HG03039 (cell line): Measurements from ENCODE around the gene LRRK1.
"Not testable (repeated sequence)": the region's sequence is repeated elsewhere in the genome, so short reads cannot be mapped to it uniquely, and the experiment has no call there.

ENCODE experiments used
- ATAC-seq: cut with Tn5 transposase; IDR thresholded peaks from one replicate; pipeline ENCODE4 v1.9.1; 2021; ENCODE audit warnings: mild to moderate bottlenecking, moderate library complexity; ENCODE audit not compliant: unreplicated experiment

LRRK1 gene

GRCh38 chr15:101088788-101089578, 169.8 kb downstream of the LRRK1 start:
- ATAC-seq: peak; percentile 60

DNA sequence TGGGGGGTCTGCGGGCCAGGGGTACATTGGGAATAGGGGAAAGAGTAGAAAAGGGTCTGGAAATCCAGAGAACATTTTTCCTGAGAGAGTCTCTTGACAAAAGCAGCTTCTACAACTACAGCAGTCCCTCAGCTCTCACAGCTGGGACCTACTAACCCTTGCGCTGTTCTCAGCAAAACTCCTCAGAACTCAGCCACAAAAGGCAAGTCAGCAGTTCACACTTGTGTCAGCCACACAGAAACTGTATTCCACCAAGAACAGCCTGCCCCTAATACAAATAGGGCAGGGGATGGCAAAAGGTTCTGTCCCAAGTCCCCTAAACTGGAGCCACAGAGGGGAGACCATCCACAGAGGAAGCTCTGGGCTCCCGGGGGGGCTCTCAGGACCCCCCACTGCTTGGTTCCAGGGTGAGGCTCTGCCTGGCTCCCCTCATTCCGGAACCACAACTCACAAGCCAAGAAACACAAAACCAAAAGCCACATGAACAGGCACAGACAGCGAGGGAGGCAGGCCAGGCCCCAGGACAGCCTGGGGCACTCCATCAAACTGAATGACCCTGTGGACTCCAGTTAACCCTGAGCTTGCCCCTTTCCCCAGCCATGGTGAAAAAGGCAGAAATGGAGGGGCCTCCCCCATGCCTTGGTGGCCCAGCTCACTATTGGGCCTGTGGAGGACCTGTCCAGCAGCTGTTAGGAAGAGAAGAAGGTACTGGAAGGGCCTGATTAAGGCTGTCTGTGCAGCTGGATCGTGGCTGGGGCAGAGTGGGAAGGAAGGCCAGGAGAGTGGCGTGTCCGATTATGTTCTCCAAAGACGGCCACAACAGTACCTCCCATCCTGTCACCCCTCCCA, 170.6 kb downstream of the LRRK1 start:
- no peak for ATAC-seq

- ATAC-seq: no peak
These were observed 171.3 kb downstream of the LRRK1 start for GRCh38 chr15:101090428-101090790.

DNA sequence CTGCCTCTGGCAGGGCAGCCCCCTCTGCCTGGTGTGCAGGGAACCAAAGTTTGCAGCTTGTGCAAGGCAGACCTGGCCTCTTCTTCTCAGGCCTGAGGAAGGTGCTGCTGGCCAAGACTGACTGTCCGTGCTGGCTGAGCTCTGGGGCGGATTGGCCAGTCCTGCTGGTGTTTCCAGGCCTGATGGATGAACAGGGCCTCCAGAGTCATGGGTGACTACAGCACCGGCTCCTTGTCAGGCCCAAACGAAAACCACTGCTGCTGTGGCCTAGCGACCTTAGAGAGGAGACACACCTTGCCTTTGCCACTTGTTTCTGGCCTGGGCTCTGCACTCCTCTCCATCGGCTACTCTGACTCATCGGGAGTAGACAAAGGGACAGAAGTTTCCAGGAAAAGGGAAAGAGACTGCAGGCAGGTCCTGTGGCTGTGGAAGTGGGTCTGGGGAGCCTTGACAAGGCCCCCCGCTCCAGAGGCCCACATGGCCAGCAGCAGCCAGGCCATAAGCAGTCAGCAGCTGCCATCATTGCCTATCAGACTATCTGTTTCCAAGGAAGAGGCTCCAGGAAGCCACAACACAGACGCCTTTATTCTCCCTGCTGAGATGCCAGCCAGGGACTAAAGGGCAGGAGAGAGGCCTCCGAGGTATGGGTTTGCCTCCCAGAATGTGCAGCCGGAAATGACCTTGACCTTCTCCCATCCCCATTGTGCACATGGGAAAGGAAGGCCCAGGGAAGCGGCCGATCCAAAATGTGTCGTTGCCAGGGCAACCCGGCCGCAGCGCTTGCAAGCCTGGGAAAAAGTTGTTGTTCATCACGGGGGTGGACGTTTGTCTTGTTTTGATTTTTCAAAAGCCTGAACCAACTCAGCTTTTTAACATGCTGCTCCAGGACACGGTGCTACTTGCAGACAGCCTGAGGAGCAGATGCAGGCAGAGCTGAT, 172.2 kb downstream of the LRRK1 start:
- no peak for ATAC-seq

GRCh38 chr15:101092156-101092866, 173.2 kb downstream of the LRRK1 start:
- no peak for ATAC-seq

- no peak for ATAC-seq
These were observed 173.7 kb downstream of the LRRK1 start for GRCh38 chr15:101092867-101093202.

DNA sequence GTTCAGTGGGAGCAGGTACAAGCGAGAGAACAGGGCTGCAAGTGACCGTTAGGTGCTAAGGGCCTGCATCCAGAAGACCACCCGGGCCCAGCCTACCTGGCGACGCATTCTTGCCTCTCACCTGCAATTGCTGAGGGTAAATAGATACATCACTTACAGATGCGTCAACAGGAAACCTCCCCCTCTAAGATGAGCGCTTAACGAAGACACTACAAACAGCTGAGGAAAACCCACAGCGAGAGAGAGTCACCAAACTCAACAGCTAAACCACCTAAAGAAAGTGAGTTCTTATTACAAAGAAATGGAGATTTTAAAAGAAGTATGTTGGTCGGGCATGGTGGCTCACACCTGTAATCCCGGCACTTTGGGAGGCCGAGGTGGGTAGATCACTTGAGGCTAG, 174.8 kb downstream of the LRRK1 start:
- no peak for ATAC-seq

- not testable (repeated sequence) for ATAC-seq
These were observed 176.7 kb downstream of the LRRK1 start for GRCh38 chr15:101095796-101096406.

DNA sequence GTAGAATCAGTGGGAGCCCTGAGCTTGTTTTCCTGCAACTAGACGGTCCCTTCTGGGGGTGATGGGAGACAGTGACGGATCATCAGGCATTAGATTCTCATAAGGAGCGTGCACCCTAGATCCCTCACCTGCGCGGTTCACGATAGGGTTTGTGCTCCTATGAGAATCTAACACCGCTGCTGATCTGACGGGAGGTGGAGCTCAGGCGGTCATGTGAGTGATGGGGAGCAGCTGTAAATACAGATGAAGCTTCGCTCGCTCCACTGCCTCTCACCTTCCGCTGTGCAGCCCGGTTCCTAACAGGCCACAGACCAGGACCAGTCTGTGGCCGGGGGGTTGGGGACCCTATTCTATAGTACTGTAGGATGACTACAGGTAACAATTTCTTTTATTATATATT, 178.0 kb downstream of the LRRK1 start:
- no peak for ATAC-seq

GRCh38 chr15:101099183-101099582, 180.0 kb downstream of the LRRK1 start:
- ATAC-seq: no peak

- ATAC-seq: no peak
These were observed 181.0 kb downstream of the LRRK1 start for GRCh38 chr15:101100118-101100517.

- ATAC-seq: no peak
These were observed 181.7 kb downstream of the LRRK1 start for GRCh38 chr15:101100593-101101442.

DNA sequence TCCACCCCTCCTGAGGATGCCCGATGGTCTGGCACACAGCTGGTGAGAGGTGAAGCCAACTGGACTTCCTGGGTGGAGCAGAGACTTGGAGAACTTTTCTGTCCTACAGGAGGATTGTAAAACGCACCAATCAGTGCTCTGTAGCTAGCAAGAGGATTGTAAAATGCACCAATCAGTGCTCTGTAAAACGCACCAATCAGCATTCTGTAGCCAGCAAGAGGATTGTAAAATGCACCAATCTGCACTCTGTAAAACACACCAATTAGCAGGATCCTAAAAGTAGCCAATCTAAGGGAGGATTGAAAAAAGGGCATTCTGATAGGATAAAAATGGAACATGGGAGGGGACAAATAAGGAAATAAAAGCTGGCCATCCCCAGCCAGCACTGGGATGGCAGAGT, 182.5 kb downstream of the LRRK1 start:
- ATAC-seq: no peak

DNA sequence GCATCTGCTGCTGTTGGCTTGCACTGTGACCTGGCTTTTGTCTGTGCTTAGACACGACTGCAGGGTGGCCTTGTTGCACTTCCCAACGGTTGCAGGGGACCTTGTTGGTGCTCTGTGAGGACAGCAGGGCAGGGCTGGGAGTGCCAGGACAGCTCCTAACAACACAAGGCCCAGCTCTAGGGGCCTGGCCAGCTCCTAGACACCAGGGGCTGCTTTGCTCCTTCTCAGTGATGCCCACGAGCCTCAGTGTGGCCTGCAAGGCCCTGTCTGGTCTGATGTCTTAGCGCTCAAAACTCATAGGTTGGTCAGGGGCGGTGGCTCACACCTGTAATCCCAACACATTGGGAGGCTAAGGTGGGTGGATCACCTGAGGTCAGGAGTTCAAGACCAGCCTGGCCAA, 183.6 kb downstream of the LRRK1 start:
- ATAC-seq: no peak

GRCh38 chr15:101103598-101103997, 184.4 kb downstream of the LRRK1 start:
- no peak for ATAC-seq

- ATAC-seq: no peak
These were observed 185.0 kb downstream of the LRRK1 start for GRCh38 chr15:101104141-101104540.

- no peak for ATAC-seq
These were observed 186.1 kb downstream of the LRRK1 start for GRCh38 chr15:101105059-101105891.

DNA sequence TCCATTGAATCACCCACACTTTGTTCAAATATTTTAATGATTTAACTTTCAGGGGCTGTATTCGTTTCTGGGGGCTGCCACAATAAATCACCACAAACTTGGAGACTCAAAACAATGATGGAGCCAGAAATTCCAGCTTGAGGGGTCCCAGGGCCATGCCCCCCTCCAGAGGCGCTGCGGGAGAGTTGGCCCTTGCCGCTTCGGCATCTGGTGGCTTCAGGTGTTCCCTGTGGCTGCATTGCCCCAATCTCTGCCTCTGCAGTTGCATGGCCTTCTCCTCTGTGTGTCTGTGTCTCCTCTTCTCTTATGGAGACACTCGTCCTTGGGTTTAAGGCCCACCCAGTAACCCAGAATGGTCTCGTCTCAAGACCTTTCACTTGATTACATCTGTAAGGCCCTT, 187.9 kb downstream of the LRRK1 start:
- ATAC-seq: no peak
